Uterus (tissue), 2 donors: Measurements from ENCODE around the gene ZMYND10.

Experiments used
- CTCF ChIP-seq, 4 experiments: fragments of 200-600 bp in 2 of 4; fragments of 450-650 bp in 2 of 4; sonication (generic) in 2 of 4; IDR thresholded peaks; one replicate each; pipeline ENCODE4 v1.5.1; 2016 to 2019; ENCODE audit warnings: antibody characterized with exemption in 4 of 4, mild to moderate bottlenecking in 2 of 4, moderate library complexity in 1 of 4
- POLR2A ChIP-seq, 2 donors: fragments of 450-650 bp; IDR thresholded peaks; one replicate each; pipeline ENCODE4 v1.6.1; 2016; ENCODE audit warnings: antibody characterized with exemption in 2 of 2, mild to moderate bottlenecking in 1 of 2, moderate library complexity in 1 of 2

GRCh38 chr3:50385754-50386153 is 40.2 kb upstream of the ZMYND10 start:
- TF ChIP-seq POLR2A (IDR thresholded peaks at IDR 0.05) (no peak), CTCF (IDR thresholded peaks at IDR 0.05) (no peak)
